ENCODE measurements around the gene CUL1. TPM values are rescaled to one million over a fixed set of nuclear protein-coding genes. Genes with fewer than 3 reads are reported as not detected.

Gene CUL1
- total RNA-seq, 1 donor from 2014 or later, result 56.9 TPM

- H3K4me1 Mint-ChIP-seq, result peaks cover 11% of the 10 kb centered on the region
- no peaks in the 10 kb centered on the region for H3K9me3 Mint-ChIP-seq
- H3K27me3 Mint-ChIP-seq, result peaks cover 4% of the 10 kb centered on the region
- H3K27ac Mint-ChIP-seq, result no peak overlapping the region
- CTCF ChIA-PET, result no interaction called here
- intact Hi-C loops (cut with micrococcal nuclease), result loop anchor here (5.0 to 10.0 kb wide), 3 partner anchors 62 to 930 kb away; partner anchors contain the start of gene ZNF746
- POLR2A ChIA-PET, result no interaction called here
- DNase-seq (no peak), ATAC-seq (ENCODE audit: low read depth) (no peak)
- H3K4me3 Mint-ChIP-seq, result no peak overlapping the region
- peaks cover 6% of the 10 kb centered on the region for H3K36me3 Mint-ChIP-seq (ENCODE audit: low read depth)
- TF ChIP-seq, protein P1, sequence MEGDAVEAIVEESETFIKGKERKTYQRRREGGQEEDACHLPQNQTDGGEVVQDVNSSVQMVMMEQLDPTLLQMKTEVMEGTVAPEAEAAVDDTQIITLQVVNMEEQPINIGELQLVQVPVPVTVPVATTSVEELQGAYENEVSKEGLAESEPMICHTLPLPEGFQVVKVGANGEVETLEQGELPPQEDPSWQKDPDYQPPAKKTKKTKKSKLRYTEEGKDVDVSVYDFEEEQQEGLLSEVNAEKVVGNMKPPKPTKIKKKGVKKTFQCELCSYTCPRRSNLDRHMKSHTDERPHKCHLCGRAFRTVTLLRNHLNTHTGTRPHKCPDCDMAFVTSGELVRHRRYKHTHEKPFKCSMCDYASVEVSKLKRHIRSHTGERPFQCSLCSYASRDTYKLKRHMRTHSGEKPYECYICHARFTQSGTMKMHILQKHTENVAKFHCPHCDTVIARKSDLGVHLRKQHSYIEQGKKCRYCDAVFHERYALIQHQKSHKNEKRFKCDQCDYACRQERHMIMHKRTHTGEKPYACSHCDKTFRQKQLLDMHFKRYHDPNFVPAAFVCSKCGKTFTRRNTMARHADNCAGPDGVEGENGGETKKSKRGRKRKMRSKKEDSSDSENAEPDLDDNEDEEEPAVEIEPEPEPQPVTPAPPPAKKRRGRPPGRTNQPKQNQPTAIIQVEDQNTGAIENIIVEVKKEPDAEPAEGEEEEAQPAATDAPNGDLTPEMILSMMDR (IDR thresholded peaks at IDR 0.05), result no peak
Measured at GRCh38 chr7:148694631-148695030, 4.1 kb upstream of the CUL1 start.

- TF ChIP-seq, protein P1 (IDR thresholded peaks at IDR 0.05), result no peak
- peaks cover 9% of the 10 kb centered on the region for H3K36me3 Mint-ChIP-seq (ENCODE audit: low read depth)
- ChIA-PET POLR2A (no interaction called here), CTCF (interaction anchor here (1.0 kb wide), 1 partner anchor 160 kb away, joined by 3 read pairs; no protein-coding TSS in a partner anchor)
- no peaks in the 10 kb centered on the region for H3K9me3 Mint-ChIP-seq
- no peak overlapping the region for H3K27ac Mint-ChIP-seq
- H3K4me1 Mint-ChIP-seq, result peaks cover 23% of the 10 kb centered on the region
- no peak for DNase-seq
- H3K4me3 Mint-ChIP-seq, result no peak overlapping the region
- no peak for ATAC-seq (ENCODE audit: low read depth)
- intact Hi-C loops (cut with micrococcal nuclease), result loop anchor here (2.0 to 10.0 kb wide), 4 partner anchors 15 to 929 kb away; partner anchors contain the start of gene ZNF746
- no peaks in the 10 kb centered on the region for H3K27me3 Mint-ChIP-seq
Measured at GRCh38 chr7:148695953-148696352, 2.8 kb upstream of the CUL1 start.

GRCh38 chr7:148696787-148697186 is 1.9 kb upstream of the CUL1 start:
- H3K4me1 Mint-ChIP-seq, result peaks cover 31% of the 10 kb centered on the region
- H3K36me3 Mint-ChIP-seq (ENCODE audit: low read depth), result peaks cover 9% of the 10 kb centered on the region
- TF ChIP-seq, protein P1 (IDR thresholded peaks at IDR 0.05), result no peak
- ATAC-seq (ENCODE audit: low read depth) (no peak), DNase-seq (no peak)
- CTCF ChIA-PET, result interaction anchor here (1.0 kb wide), 1 partner anchor 159 kb away, joined by 3 read pairs; no protein-coding TSS in a partner anchor
- H3K27me3 Mint-ChIP-seq, result no peaks in the 10 kb centered on the region
- H3K4me3 Mint-ChIP-seq, result peak overlapping the region; percentile 90
- no peaks in the 10 kb centered on the region for H3K9me3 Mint-ChIP-seq
- POLR2A ChIA-PET, result no interaction called here
- intact Hi-C loops (cut with micrococcal nuclease), result loop anchor here (1.0 to 10.0 kb wide), 5 partner anchors 14 to 928 kb away; partner anchors contain the start of gene ZNF746
- peak overlapping the region; percentile 90 for H3K27ac Mint-ChIP-seq

DNA sequence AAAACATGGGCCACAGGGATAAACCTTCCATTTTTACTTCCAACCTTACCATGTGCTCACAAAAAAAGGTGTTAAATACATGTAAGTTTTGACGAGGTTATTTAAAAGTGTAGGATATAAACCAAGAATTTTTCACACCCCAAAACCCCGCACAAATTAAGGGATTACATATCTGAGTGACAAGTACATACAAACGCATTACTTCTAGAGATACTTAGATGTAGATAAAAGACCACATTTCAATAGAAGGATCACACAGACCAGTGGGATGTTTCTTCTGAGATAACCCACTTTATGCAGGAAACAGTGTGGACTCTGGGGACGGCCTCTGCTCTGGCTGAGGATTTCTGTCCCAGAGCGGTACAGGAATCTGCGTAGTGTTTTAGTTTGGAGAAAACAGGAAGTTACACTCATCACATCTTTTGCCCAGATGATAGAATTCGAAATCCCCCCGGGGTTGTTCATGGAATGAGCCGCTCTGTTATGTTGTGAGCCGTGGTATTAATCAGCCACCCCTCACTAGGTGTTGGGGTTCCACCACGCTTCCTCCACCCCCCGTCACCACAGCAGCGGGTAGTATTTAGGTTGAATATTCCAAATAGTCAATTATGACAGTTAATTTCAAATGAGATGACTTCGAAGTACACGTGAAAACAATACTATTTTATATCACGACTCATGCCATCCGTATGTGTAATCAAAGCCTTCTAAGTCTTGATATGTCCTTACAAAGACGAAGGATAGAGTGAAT is 1.3 kb upstream of the CUL1 start:
- H3K4me3 Mint-ChIP-seq, result peak overlapping the region; percentile 90
- H3K27me3 Mint-ChIP-seq, result no peaks in the 10 kb centered on the region
- H3K36me3 Mint-ChIP-seq (ENCODE audit: low read depth), result peaks cover 9% of the 10 kb centered on the region
- POLR2A ChIA-PET, result interaction anchor here (0.6 to 1.8 kb wide), 7 partner anchors 14 to 1141 kb away, joined by 4 to 22 read pairs (median 5); partner anchors contain the start of gene ZNF862
- CTCF ChIA-PET, result no interaction called here
- TF ChIP-seq, protein P1 (IDR thresholded peaks at IDR 0.05), result no peak
- H3K27ac Mint-ChIP-seq, result peak overlapping the region; percentile 90
- H3K4me1 Mint-ChIP-seq, result peaks cover 36% of the 10 kb centered on the region
- intact Hi-C loops (cut with micrococcal nuclease), result loop anchor here (1.0 to 10.0 kb wide), 11 partner anchors 13 to 927 kb away; partner anchors contain the start of genes EZH2, PDIA4, ZNF398 and ZNF746
- no peak for ATAC-seq (ENCODE audit: low read depth)
- H3K9me3 Mint-ChIP-seq, result no peaks in the 10 kb centered on the region
- DNase-seq, result no peak

GRCh38 chr7:148698007-148698396 is 701 bp upstream of the CUL1 start:
- TF ChIP-seq, protein P1 (IDR thresholded peaks at IDR 0.05), result no peak
- POLR2A ChIA-PET, result interaction anchor here (0.6 to 1.9 kb wide), 16 partner anchors 9 to 1140 kb away, joined by 3 to 22 read pairs (median 4); partner anchors contain the start of genes EZH2 and ZNF862

More at GRCh38 chr7:148698007-148698396, 701 bp upstream of the CUL1 start:
- Mint-ChIP-seq H3K27me3 (no peaks in the 10 kb centered on the region), H3K4me1 (peaks cover 42% of the 10 kb centered on the region), H3K27ac (peak overlapping the region; percentile 90), H3K36me3 (ENCODE audit: low read depth) (peaks cover 9% of the 10 kb centered on the region), H3K9me3 (no peaks in the 10 kb centered on the region), H3K4me3 (peak overlapping the region; percentile 90)
- ATAC-seq (ENCODE audit: low read depth), result no peak
- DNase-seq, result no peak
- CTCF ChIA-PET, result interaction anchor here (1.0 kb wide), 1 partner anchor 122 kb away, joined by 4 read pairs; no protein-coding TSS in a partner anchor
- intact Hi-C loops (cut with micrococcal nuclease), result loop anchor here (1.0 to 10.0 kb wide), 9 partner anchors 66 to 927 kb away; partner anchors contain the start of genes EZH2, PDIA4, ZNF398 and ZNF746

Data from activated B cell treated with CpG ODN at 0.5 μM for 24 hours (primary cell).